ENCODE data around the gene HSBP1L1. TPM values are rescaled to one million over a fixed set of nuclear protein-coding genes. Genes with fewer than 3 reads are reported as not detected.
"Not testable (repeated sequence)": the region's sequence is repeated elsewhere in the genome, so short reads cannot be mapped to it uniquely, and the experiment has no call there.

Gene HSBP1L1
- total RNA-seq, 2 donors from 2014 or later = 11.2 to 11.8 TPM

GRCh38 chr18:79979843-79980242, 15.4 kb downstream of the HSBP1L1 start:
- H3K36me3 Mint-ChIP-seq (ENCODE audit: insufficient read depth in 2 of 2) = peaks cover 2 to 12% of the 10 kb centered on the region in 2 donors
- H3K4me1 Mint-ChIP-seq (ENCODE audit: low read depth) = peaks cover 57% of the 10 kb centered on the region
- H3K27ac Mint-ChIP-seq = peak overlapping the region; percentile 92
- H3K27me3 Mint-ChIP-seq (ENCODE audit: low read depth) = no peaks in the 10 kb centered on the region
- no peaks in the 10 kb centered on the region for H3K9me3 Mint-ChIP-seq
- DNase-seq (no peak), ATAC-seq (replicated peaks in 1 of 2) (no peak)
- no peak overlapping the region for H3K4me3 Mint-ChIP-seq

- Mint-ChIP-seq H3K27ac (no peak overlapping the region), H3K4me1 (ENCODE audit: low read depth) (peaks cover 64% of the 10 kb centered on the region), H3K36me3 (ENCODE audit: insufficient read depth in 2 of 2) (peaks cover 5 to 13% of the 10 kb centered on the region in 2 donors), H3K4me3 (no peak overlapping the region), H3K9me3 (no peaks in the 10 kb centered on the region), H3K27me3 (ENCODE audit: low read depth) (no peaks in the 10 kb centered on the region)
- ATAC-seq (replicated peaks in 1 of 2) (no peak), DNase-seq (no peak)
These were observed 16.1 kb downstream of the HSBP1L1 start for GRCh38 chr18:79980585-79980984.

- DNase-seq = peak; percentile 42 to 55
- Mint-ChIP-seq H3K27me3 (ENCODE audit: low read depth) (no peaks in the 10 kb centered on the region), H3K4me1 (ENCODE audit: low read depth) (peaks cover 84% of the 10 kb centered on the region), H3K36me3 (ENCODE audit: insufficient read depth in 2 of 2) (peaks cover 8 to 13% of the 10 kb centered on the region in 2 donors), H3K4me3 (peak overlapping the region; percentile 43 to 76), H3K27ac (peak overlapping the region; percentile 72), H3K9me3 (no peaks in the 10 kb centered on the region)
- ATAC-seq (replicated peaks in 1 of 2) = peak; percentile 75 to 77
These were observed 18.3 kb downstream of the HSBP1L1 start for GRCh38 chr18:79982736-79983135.

GRCh38 chr18:79983253-79983652, 18.8 kb downstream of the HSBP1L1 start:
- peaks cover 79% of the 10 kb centered on the region for H3K4me1 Mint-ChIP-seq (ENCODE audit: low read depth)
- H3K27ac Mint-ChIP-seq = peak overlapping the region; percentile 72
- peaks cover 8 to 13% of the 10 kb centered on the region in 2 donors for H3K36me3 Mint-ChIP-seq (ENCODE audit: insufficient read depth in 2 of 2)
- ATAC-seq (replicated peaks in 1 of 2) = no peak
- H3K4me3 Mint-ChIP-seq = peak overlapping the region; percentile 32 to 76
- no peaks in the 10 kb centered on the region for H3K9me3 Mint-ChIP-seq
- H3K27me3 Mint-ChIP-seq (ENCODE audit: low read depth) = no peaks in the 10 kb centered on the region
- no peak for DNase-seq

- DNase-seq (peak; percentile 7 to 32), ATAC-seq (replicated peaks in 1 of 2) (peak in 1 of 2 donors; percentile 16)
- H3K4me1 Mint-ChIP-seq (ENCODE audit: low read depth) = peaks cover 77% of the 10 kb centered on the region
- H3K9me3 Mint-ChIP-seq = no peaks in the 10 kb centered on the region
- H3K27ac Mint-ChIP-seq = peak overlapping the region; percentile 72
- H3K36me3 Mint-ChIP-seq (ENCODE audit: insufficient read depth in 2 of 2) = peaks cover 8 to 13% of the 10 kb centered on the region in 2 donors
- H3K4me3 Mint-ChIP-seq = peak overlapping the region; percentile 73 to 76
- H3K27me3 Mint-ChIP-seq (ENCODE audit: low read depth) = no peaks in the 10 kb centered on the region
These were observed 19.4 kb downstream of the HSBP1L1 start for GRCh38 chr18:79983793-79984192.

- ATAC-seq (replicated peaks in 1 of 2) (no peak), DNase-seq (no peak)
- no peaks in the 10 kb centered on the region for H3K9me3 Mint-ChIP-seq
- peaks cover 72% of the 10 kb centered on the region for H3K4me1 Mint-ChIP-seq (ENCODE audit: low read depth)
- peak overlapping the region in 1 of 2 donors; percentile 46 for H3K4me3 Mint-ChIP-seq
- no peaks in the 10 kb centered on the region for H3K27me3 Mint-ChIP-seq (ENCODE audit: low read depth)
- no peak overlapping the region for H3K27ac Mint-ChIP-seq
- H3K36me3 Mint-ChIP-seq (ENCODE audit: insufficient read depth in 2 of 2) = peaks cover 8 to 13% of the 10 kb centered on the region in 2 donors
These were observed 20.7 kb downstream of the HSBP1L1 start for GRCh38 chr18:79985172-79985571.

- peak overlapping the region; percentile 96 for H3K27ac Mint-ChIP-seq
- peaks cover 63% of the 10 kb centered on the region for H3K4me1 Mint-ChIP-seq (ENCODE audit: low read depth)
- no peaks in the 10 kb centered on the region for H3K9me3 Mint-ChIP-seq
- no peaks in the 10 kb centered on the region for H3K27me3 Mint-ChIP-seq (ENCODE audit: low read depth)
- ATAC-seq (replicated peaks in 1 of 2) = no peak
- H3K4me3 Mint-ChIP-seq = peak overlapping the region; percentile 89 to 94
- peaks cover 8 to 10% of the 10 kb centered on the region in 2 donors for H3K36me3 Mint-ChIP-seq (ENCODE audit: insufficient read depth in 2 of 2)
- DNase-seq = no peak
These were observed 22.3 kb downstream of the HSBP1L1 start for GRCh38 chr18:79986726-79987125.

GRCh38 chr18:79987566-79987965, 23.1 kb downstream of the HSBP1L1 start:
- peaks cover 8 to 9% of the 10 kb centered on the region in 2 donors for H3K36me3 Mint-ChIP-seq (ENCODE audit: insufficient read depth in 2 of 2)
- peak overlapping the region; percentile 96 for H3K27ac Mint-ChIP-seq
- no peaks in the 10 kb centered on the region for H3K27me3 Mint-ChIP-seq (ENCODE audit: low read depth)
- ATAC-seq (replicated peaks in 1 of 2) (no peak), DNase-seq (no peak)
- no peaks in the 10 kb centered on the region for H3K9me3 Mint-ChIP-seq
- H3K4me1 Mint-ChIP-seq (ENCODE audit: low read depth) = peaks cover 54% of the 10 kb centered on the region
- H3K4me3 Mint-ChIP-seq = peak overlapping the region; percentile 89 to 94

- ATAC-seq (replicated peaks in 1 of 2) = peak; percentile 74 to 77
- Mint-ChIP-seq H3K27ac (peak overlapping the region; percentile 96), H3K36me3 (ENCODE audit: insufficient read depth in 2 of 2) (peaks cover 8 to 9% of the 10 kb centered on the region in 2 donors)
These were observed 23.6 kb downstream of the HSBP1L1 start for GRCh38 chr18:79988071-79988450.

GRCh38 chr18:79988451-79989194, 24.2 kb downstream of the HSBP1L1 start, which contains the start of gene TXNL4A:
TXNL4A (minus strand) TSS chr18:79988563; CDS start chr18:79988392, 171 bp downstream.
- ATAC-seq (replicated peaks in 1 of 2) = peak; percentile 98 to 99
- Mint-ChIP-seq H3K27me3 (ENCODE audit: low read depth) (no peaks in the 10 kb centered on the region), H3K4me1 (ENCODE audit: low read depth) (peaks cover 44% of the 10 kb centered on the region), H3K9me3 (no peaks in the 10 kb centered on the region), H3K4me3 (peak within 1 kb of the TSS; percentile 94 to 95), H3K36me3 (ENCODE audit: insufficient read depth in 2 of 2) (peaks cover 8% of the 10 kb centered on the region in 2 donors), H3K27ac (peak within 1 kb of the TSS; percentile 96)
- DNase-seq = peak; percentile 88 to 90

More at GRCh38 chr18:79988071-79988450, 23.6 kb downstream of the HSBP1L1 start:
- Mint-ChIP-seq H3K4me1 (ENCODE audit: low read depth) (peaks cover 49% of the 10 kb centered on the region), H3K4me3 (peak overlapping the region; percentile 89 to 94), H3K27me3 (ENCODE audit: low read depth) (no peaks in the 10 kb centered on the region), H3K9me3 (no peaks in the 10 kb centered on the region)
- DNase-seq = peak; percentile 72 to 76

- H3K27me3 Mint-ChIP-seq (ENCODE audit: low read depth) = no peaks in the 10 kb centered on the region
- H3K4me3 Mint-ChIP-seq = peak overlapping the region; percentile 94 to 95
- no peaks in the 10 kb centered on the region for H3K9me3 Mint-ChIP-seq
- H3K36me3 Mint-ChIP-seq (ENCODE audit: insufficient read depth in 2 of 2) = peaks cover 8% of the 10 kb centered on the region in 2 donors
- DNase-seq (no peak), ATAC-seq (replicated peaks in 1 of 2) (no peak)
- H3K4me1 Mint-ChIP-seq (ENCODE audit: low read depth) = peaks cover 38% of the 10 kb centered on the region
- peak overlapping the region; percentile 95 for H3K27ac Mint-ChIP-seq
These were observed 24.7 kb downstream of the HSBP1L1 start for GRCh38 chr18:79989195-79989497.

- H3K27me3 Mint-ChIP-seq (ENCODE audit: low read depth) = no peaks in the 10 kb centered on the region
- H3K9me3 Mint-ChIP-seq = no peaks in the 10 kb centered on the region
- no peak overlapping the region for H3K27ac Mint-ChIP-seq
- DNase-seq (no peak), ATAC-seq (replicated peaks in 1 of 2) (no peak)
- H3K36me3 Mint-ChIP-seq (ENCODE audit: insufficient read depth in 2 of 2) = peaks cover 2% of the 10 kb centered on the region in 2 donors
- H3K4me1 Mint-ChIP-seq (ENCODE audit: low read depth) = peaks cover 17% of the 10 kb centered on the region
- H3K4me3 Mint-ChIP-seq = no peak overlapping the region
These were observed 27.1 kb downstream of the HSBP1L1 start for GRCh38 chr18:79991494-79991893.

- Mint-ChIP-seq H3K36me3 (ENCODE audit: insufficient read depth in 2 of 2) (peaks cover 9 to 12% of the 10 kb centered on the region in 2 donors), H3K9me3 (peaks cover 9 to 14% of the 10 kb centered on the region in 2 donors)
- not testable (repeated sequence) for H3K4me1 Mint-ChIP-seq (ENCODE audit: low read depth); DNase-seq; H3K27me3 Mint-ChIP-seq (ENCODE audit: low read depth); ATAC-seq (replicated peaks in 1 of 2); H3K27ac Mint-ChIP-seq; H3K4me3 Mint-ChIP-seq
These were observed 35.3 kb downstream of the HSBP1L1 start for GRCh38 chr18:79999701-80000100.

Measured in activated T-cell treated with anti-CD3 and anti-CD28 coated beads, Interleukin-2, amount 50 U/mL, for 72 hours (primary cell).